Embryonic facial prominence (tissue), 1 donor: Measurements from ENCODE around the gene GTF2F1.
A peak's percentile ranks its signal among the peaks of the same experiment; 100 is the strongest.
"Not testable (repeated sequence)": the region's sequence is repeated elsewhere in the genome, so short reads cannot be mapped to it uniquely, and the experiment has no call there.

Experiments used
- DNase-seq: peaks from one replicate; pipeline ENCODE4 v3.0.0-alpha.2; 2016; ENCODE audit errors: extremely low spot score

GTF2F1 gene

GRCh38 chr19:6417713-6418561, 25.0 kb upstream of the GTF2F1 start:
- DNase-seq, result no peak

- no peak for DNase-seq
These were observed 23.9 kb upstream of the GTF2F1 start for GRCh38 chr19:6416658-6417405.

- DNase-seq, result no peak
These were observed 22.7 kb upstream of the GTF2F1 start for GRCh38 chr19:6415591-6416190.

DNA sequence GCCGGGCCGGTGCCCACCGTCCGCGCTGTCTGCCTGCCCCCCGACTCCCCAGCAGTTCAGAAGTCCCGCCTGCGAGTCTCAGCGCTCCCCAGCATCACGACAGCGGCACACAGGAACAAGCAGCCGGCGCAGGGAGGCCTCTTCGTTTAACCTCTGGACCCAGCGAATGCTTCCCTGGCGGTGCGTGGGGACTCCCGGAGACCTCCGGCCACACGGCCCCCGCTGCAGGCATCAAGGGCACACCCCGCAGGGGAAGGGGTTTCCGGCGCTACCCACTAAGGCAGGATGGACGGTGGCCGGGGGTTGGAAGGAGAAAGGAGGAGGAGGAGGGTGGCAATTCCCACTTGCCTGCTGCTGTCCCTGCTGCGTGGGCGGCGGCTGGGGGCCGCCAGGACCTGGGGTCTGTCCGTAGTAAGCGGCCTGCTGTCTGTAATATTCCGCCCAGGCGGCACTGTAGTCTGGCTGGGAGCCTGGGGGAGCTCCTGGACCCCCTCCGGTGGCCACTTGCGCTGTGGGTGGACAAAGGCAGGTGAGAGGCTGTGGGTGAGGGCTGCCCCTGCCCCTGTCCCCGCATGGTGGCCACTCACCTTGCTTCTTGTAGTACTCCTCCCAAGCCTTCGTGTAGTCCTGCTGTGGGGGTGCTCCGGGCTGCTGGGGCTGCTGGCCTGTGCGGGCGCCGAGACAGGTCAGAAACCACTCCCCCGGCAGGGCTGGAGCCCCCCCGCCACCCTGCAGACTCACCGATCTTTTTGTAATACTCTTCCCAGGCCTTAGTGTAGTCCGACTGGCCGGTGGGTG, 22.0 kb upstream of the GTF2F1 start:
- DNase-seq, result no peak

GRCh38 chr19:6413721-6414643, 21.0 kb upstream of the GTF2F1 start:
- no peak for DNase-seq

DNA sequence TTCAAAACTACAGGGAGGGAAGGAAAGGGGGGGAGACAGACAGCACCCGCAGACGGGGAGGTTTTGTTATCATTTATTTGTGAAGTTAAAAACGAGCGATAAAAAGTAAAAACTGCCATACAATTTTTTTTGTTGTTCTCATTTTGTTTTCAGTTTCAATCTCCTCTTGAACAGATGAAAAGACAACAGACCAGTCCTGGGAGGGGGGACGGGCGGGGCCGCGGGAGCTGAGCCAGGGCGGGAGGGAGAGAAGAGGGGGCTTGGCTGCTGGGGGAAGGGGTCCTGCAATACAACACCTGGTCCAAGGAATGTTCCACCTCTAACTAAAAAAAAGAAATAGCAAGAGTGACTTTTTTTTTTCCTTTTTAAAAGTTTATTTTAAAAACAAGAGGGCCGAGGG, 20.3 kb upstream of the GTF2F1 start:
- DNase-seq, result no peak

DNA sequence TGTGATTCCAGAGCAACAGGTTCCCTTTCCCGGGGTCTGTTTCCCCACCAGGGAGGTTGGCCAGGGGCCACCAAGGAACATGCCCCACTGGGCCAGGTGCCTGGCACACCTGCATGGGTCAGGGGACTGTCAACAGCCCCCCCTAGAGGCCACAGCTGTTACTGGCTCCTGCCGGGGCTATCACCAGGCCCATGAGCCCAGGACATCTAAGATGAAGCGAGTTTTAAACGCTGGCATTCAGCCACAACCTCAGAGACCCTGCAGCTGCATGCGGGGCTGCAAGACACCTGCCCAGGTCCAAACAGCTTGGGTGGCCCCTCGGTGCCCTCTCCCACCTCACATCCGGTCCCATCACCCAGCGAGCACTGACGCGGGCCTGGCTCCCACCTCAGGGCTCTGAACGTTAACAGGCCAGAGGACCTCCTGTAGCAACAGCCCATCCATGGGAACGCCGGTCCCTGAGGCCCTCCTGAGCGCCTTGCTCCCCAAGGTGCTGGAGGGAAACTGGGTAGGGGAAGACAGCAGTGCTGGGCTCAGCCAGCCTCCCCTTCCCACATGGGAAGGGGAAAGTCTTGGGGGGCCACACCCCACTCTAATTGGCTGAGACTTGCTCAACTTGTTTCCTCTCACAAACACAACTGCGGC, 19.6 kb upstream of the GTF2F1 start:
- no peak for DNase-seq

GRCh38 chr19:6412061-6412446, 19.1 kb upstream of the GTF2F1 start:
- no peak for DNase-seq

DNA sequence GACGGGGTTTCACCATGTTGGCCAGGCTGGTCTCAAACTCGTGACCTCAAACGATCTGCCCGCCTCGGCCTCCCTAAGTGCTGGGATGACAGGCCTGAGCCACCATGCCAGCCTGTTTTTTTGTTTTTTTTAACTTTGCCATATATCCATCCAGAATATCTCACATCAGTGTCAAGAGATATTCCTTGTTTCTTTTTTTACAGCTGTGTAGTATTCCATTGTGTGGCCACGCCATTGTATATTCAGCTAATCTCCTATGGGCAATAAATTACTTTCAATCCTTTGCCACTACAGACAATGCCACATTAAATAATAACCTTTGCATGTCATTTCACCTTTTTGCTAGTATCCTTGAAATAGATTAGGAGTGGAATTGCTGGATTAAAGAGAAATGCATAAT, 16.4 kb upstream of the GTF2F1 start:
- no peak for DNase-seq

DNA sequence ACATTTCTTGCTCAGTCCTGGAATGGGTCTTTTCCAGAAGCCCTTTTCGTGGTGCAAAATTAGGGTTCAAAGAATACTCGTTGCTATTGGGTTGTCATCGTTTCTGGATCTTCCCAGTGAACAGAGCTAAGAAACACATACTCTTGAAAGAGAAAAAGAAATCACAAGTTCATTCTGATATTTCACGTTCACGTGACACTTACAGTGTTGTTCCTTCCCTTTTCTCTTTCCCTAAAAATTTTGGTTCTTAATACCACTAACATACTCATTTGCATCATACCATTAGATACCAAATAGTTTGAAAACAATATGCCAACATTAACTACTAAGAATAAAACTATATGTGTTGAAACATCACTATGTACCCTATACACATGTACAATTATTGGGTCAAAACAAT, 13.4 kb upstream of the GTF2F1 start:
- DNase-seq, result no peak

DNA sequence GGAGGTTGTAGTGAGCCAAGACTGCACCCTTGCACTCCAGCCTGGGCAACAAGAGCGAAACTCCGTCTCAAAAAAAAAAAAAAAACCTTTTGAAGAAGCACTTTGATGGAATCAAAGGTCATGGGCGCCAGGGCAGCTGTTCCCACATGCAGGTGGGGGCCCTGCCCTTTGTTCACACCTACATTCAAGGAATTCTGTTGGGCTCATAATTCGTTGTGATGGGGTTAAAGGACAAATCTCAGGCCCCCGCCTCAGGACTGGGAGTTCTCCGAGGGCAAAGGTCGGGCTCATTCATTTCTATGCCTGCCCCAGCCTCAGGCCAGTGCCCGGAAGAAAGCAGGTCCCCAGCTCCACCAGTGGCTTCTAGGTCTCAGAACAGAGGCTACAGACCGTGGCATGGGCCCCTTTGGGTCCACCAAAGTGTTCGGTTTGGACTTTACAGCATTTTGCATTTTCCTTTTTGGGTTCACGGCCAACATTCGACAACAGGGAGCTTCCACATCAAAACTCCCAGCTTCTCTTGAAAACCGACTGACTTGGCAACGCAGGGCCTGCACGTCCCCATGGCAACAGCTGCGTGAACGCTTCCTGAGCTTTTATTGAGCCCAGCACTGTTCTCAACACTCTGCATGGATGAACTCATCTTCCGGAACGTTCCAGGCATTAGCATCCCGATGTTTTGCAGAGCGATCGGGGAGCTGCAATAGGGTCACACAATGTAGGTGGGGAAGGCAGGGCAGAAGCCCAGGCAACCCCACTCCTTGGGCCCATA, 10.1 kb upstream of the GTF2F1 start:
- peak; percentile 75 for DNase-seq

GRCh38 chr19:6402058-6402457, 9.1 kb upstream of the GTF2F1 start:
- no peak for DNase-seq

DNA sequence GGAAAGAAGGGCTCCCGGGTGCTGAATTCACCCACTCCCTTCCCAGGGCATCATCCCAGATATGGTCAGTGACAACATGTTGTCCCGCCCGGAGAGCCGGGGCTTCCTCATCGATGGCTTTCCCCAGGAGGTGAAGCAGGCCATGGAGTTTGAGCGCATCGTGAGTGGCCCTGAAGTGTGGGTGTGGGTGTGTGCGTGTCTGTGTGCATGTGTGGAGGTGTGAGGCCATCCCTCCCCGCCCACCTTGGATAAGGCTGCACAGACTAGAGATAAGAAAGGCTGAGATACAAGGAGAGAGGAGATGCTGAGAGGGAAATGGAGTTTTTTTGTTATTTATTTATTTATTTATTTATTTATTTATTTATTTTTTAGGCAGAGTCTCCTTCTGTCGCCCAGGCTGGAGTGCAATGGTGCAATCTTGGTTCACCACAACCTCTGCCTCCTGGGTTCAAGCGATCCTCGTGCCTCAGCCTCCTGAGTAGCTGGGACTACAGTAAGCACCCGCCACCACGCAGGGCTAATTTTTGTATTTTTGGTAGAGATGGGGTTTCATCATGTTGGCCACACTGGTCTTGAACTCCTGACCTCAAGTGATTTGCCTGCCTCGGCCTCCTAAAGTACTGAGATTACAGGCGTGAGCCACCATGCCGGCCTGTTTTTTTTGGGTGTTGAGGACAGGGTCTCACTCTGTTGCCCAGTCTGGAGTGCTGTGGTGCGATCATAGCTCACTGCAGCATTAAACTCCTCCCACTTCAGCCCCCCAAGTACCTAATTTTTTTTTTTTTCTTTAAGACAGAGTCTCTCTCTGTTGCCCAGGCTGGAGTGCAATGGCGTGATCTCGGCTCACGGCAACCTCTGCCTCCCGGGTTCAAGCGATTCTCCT, 7.3 kb upstream of the GTF2F1 start:
- not testable (repeated sequence) for DNase-seq

- no peak for DNase-seq
These were observed 3.3 kb upstream of the GTF2F1 start for GRCh38 chr19:6396305-6396704.

GRCh38 chr19:6394831-6395230, 1.9 kb upstream of the GTF2F1 start:
- no peak for DNase-seq

DNA sequence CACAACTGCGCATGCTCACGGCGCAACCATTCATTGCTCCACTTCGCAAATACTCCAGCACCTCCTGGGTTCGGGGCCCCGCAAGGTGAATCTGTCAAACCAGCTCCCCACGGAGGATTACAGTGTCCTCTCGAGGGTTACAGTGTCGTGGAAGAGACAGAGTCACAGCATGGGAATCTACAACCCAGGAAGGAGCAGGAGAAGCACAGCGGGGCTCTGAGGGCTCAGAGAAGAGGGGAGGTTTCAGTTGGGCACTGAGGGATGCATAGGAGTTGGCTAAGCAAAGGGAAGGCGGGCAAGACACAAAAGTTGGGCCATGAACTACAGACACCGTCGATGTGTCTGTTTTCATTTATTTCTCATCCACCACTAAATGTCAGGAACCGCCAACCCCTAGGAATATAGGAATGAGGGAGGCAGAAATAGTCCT, 1.0 kb upstream of the GTF2F1 start:
- no peak for DNase-seq

DNA sequence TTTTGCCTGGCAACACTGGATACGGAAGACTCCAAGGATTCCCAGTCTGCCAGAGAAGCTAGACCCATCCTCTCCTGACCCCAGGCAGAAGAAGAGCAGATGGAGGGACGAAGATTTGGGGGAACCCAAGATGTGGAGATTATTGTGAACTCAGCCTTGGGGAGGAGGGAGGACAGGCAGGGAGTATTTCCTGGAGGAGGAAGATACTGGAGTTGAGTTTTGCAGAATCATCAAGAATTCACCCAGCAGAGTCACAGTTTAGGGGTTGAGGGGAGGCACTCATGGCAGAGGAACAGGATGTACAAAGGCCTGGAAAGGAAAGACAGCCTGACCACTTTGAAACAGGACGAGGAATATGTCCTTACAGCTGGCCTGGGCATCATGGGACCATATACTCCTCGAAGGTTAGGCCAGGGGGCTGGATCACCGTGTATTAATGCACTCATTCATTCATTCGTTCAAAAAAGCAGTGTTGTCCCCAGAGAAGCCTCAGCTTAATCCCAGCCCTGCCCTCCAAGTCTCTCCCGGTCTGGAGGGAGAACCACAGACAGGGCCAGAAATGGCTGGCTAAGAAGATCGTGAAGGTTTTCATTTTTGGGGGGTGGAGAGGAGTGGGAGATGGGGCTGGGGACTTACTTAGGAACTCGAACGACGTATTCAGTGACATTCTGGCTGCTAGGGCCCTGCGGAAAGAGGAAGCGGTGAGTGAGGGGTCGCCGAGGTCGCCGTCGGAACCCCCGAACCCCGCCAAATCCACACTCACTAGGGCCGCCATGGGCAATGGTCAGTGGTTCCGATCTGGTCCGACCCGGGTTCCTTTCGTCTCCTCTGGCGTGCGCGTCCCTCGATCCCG, 517 bp downstream of the GTF2F1 start:
- no peak for DNase-seq

DNA sequence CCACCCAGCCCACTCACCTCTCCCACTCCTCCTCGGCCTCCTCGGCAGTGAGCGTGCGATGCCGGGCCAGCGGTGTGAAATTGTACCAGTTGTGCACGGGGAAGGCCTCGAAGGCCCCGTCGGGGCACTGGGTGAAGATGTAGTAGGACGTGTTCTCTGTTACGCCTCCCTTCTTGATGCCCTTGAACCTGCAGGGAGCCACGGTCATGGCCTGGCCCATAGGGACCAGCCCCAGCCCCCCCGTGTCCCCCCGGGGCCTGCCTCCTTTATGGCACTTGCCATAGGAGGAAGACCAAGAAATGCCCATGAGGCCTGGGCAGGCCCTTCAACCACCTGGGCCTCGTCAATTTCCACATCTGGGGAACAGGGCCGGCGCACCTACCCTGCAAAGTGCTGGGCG, 5.6 kb downstream of the GTF2F1 start:
- DNase-seq, result no peak
